Naive thymus-derived CD4-positive, alpha-beta T cell (primary cell): Measurements from ENCODE around the gene SLC46A1. TPM values are rescaled to one million over a fixed set of nuclear protein-coding genes. Genes with fewer than 3 reads are reported as not detected.

Source experiments
- ATAC-seq: fragments of 150-1000 bp; cut with Tn5 transposase; 2 replicates; pipeline ENCODE4 v1.10.0; 2021; ENCODE audit warnings: mild to moderate bottlenecking, moderate library complexity
- CTCF ChIA-PET: fragments of 350-600 bp; sonication (Branson Sonifier 250); formaldehyde crosslinking; loops from one replicate; lab custom pipeline; 2021; ENCODE audit warnings: antibody characterized with exemption; lab: Charles Lee
- POLR2A ChIA-PET: fragments of 350-600 bp; sonication (Branson Sonifier 250); formaldehyde crosslinking; loops from one replicate; lab custom pipeline; 2021; ENCODE audit warnings: antibody characterized with exemption, inconsistent platforms; lab: Charles Lee
- DNase-seq, 9 donors: peaks; one replicate each; pipeline versions ENCODE4 v3.0.0 to v3.0.0-alpha.2; 2020 to 2022; ENCODE audit warnings: mixed read lengths in 1 of 9
- H3K27ac ChIP-seq: one replicate; pipeline ENCODE4 v1.7.0; 2013; ENCODE audit warnings: mild to moderate bottlenecking, low read depth, low read length, moderate library complexity
- H3K27me3 ChIP-seq, 2 donors: one replicate each; pipeline ENCODE4 v1.7.0; 2013; ENCODE audit warnings: low read length in 2 of 2, mild to moderate bottlenecking in 2 of 2, moderate library complexity in 2 of 2; ENCODE audit not compliant: control insufficient read depth in 2 of 2, insufficient read depth in 2 of 2
- H3K36me3 ChIP-seq, 3 experiments: 1 replicate in 2 of 3; 2 replicates in 1 of 3; pipeline ENCODE4 v1.7.0; 2013; ENCODE audit warnings: low read length in 3 of 3, mild to moderate bottlenecking in 3 of 3, moderate library complexity in 1 of 3; ENCODE audit not compliant: insufficient read depth in 3 of 3, control insufficient read depth in 2 of 3
- H3K4me1 ChIP-seq, 2 donors: one replicate each; pipeline ENCODE4 v1.7.0; 2013; ENCODE audit warnings: low read length in 2 of 2, mild to moderate bottlenecking in 2 of 2, moderate library complexity in 1 of 2; ENCODE audit not compliant: control insufficient read depth in 2 of 2, insufficient read depth in 2 of 2
- H3K4me3 ChIP-seq: 2 replicates; pipeline ENCODE4 v1.7.0; 2013; ENCODE audit warnings: mild to moderate bottlenecking, low read length
- H3K9me3 ChIP-seq, 3 experiments: 1 replicate in 2 of 3; 2 replicates in 1 of 3; pipeline ENCODE4 v1.7.0; 2013; ENCODE audit warnings: low read length in 3 of 3; ENCODE audit not compliant: control insufficient read depth in 2 of 3
- H3K27ac Mint-ChIP-seq, 9 donors: one replicate each; pipeline ENCODE4 v1.8.0; 2020 to 2022; ENCODE audit warnings: mixed read lengths in 9 of 9, mild to moderate bottlenecking in 8 of 9, moderate library complexity in 5 of 9, inconsistent platforms in 2 of 9
- H3K27me3 Mint-ChIP-seq, 5 donors: one replicate each; pipeline ENCODE4 v1.8.0; 2021 to 2022; ENCODE audit warnings: mixed read lengths in 5 of 5, mild to moderate bottlenecking in 1 of 5
- H3K36me3 Mint-ChIP-seq, 5 donors: one replicate each; pipeline ENCODE4 v1.8.0; 2020 to 2022; ENCODE audit warnings: mixed read lengths in 5 of 5, mild to moderate bottlenecking in 3 of 5, inconsistent platforms in 1 of 5
- H3K4me1 Mint-ChIP-seq, 7 donors: one replicate each; pipeline ENCODE4 v1.8.0; 2020 to 2022; ENCODE audit warnings: mixed read lengths in 7 of 7, mild to moderate bottlenecking in 3 of 7, inconsistent platforms in 1 of 7
- H3K4me3 Mint-ChIP-seq, 10 donors: one replicate each; pipeline ENCODE4 v1.8.0; 2020 to 2022; ENCODE audit warnings: mild to moderate bottlenecking in 10 of 10, mixed read lengths in 10 of 10, moderate library complexity in 6 of 10, inconsistent platforms in 2 of 10
- H3K9me3 Mint-ChIP-seq, 11 donors: one replicate each; pipeline ENCODE4 v1.8.0; 2020 to 2022; ENCODE audit warnings: mixed read lengths in 11 of 11, mild to moderate bottlenecking in 4 of 11, inconsistent platforms in 1 of 11, moderate library complexity in 1 of 11
- intact Hi-C, 2 donors: fragments of 100-400 bp; cut with micrococcal nuclease; formaldehyde crosslinking; loops; one replicate each; pipeline ENCODE4 v1.15.1; 2023
- polyA plus RNA-seq, 2 donors: library from polyadenylated mRNA; unstranded; fragments of 300-500 nt; fragmentation: Illumina TruSeq; gene quantifications; one replicate each; pipeline ENCODE4 v1.2.3, GENCODE V29; 2021
- total RNA-seq, 6 experiments: library from RNA in 5 of 6; stranded (reverse) in 5 of 6; gene quantifications; 1 replicate in 5 of 6; 2 replicates in 1 of 6; pipeline ENCODE4 v1.2.3 and lab custom pipeline; 2021 to 2026

Gene SLC46A1
- total and polyA plus RNA-seq, 7 experiments from 2014 or later, result 1.8 to 5.1 (median 3.3) TPM

- no peak for ATAC-seq
- intact Hi-C loops, result no loop called here
- POLR2A ChIA-PET, result no interaction called here
- Mint-ChIP-seq H3K4me3 (no peak overlapping the region), H3K36me3 (peaks cover 0 to 9% (median 3%) of the 10 kb centered on the region in 5 donors), H3K9me3 (peaks cover 0 to 1% (median 0%) of the 10 kb centered on the region in 11 donors), H3K27me3 (no peaks in the 10 kb centered on the region), H3K4me1 (peaks cover 0 to 14% (median 7%) of the 10 kb centered on the region in 7 donors), H3K27ac (peak overlapping the region in 3 of 9 donors; percentile 10 to 59 (median 51))
- Histone ChIP-seq H3K9me3 (no peaks in the 10 kb centered on the region), H3K4me1 (no peaks in the 10 kb centered on the region), H3K4me3 (no peak overlapping the region), H3K36me3 (peaks cover 0 to 29% (median 0%) of the 10 kb centered on the region in 3 experiments), H3K27ac (no peak overlapping the region), H3K27me3 (no peaks in the 10 kb centered on the region)
- DNase-seq, result no peak
- CTCF ChIA-PET, result interaction anchor here (1.4 kb wide), 1 partner anchor 17 kb away, joined by 4 read pairs; no protein-coding TSS in a partner anchor
Measured at GRCh38 chr17:28399808-28400207, 6.2 kb downstream of the SLC46A1 start.

- peaks cover 0 to 1% (median 0%) of the 10 kb centered on the region in 11 donors for H3K9me3 Mint-ChIP-seq
- Histone ChIP-seq H3K36me3 (peaks cover 0 to 34% (median 0%) of the 10 kb centered on the region in 3 experiments), H3K27me3 (no peaks in the 10 kb centered on the region), H3K27ac (no peak overlapping the region), H3K4me1 (no peaks in the 10 kb centered on the region), H3K4me3 (no peak overlapping the region), H3K9me3 (no peaks in the 10 kb centered on the region)
- ChIA-PET CTCF (interaction anchor here (1.4 kb wide), 1 partner anchor 18 kb away, joined by 4 read pairs; no protein-coding TSS in a partner anchor), POLR2A (interaction anchor here (0.6 kb wide), 1 partner anchor 11 kb away, joined by 6 read pairs; no protein-coding TSS in a partner anchor)
- H3K27ac Mint-ChIP-seq, result peak overlapping the region in 4 of 9 donors; percentile 7 to 69 (median 40)
- peaks cover 0 to 9% (median 0%) of the 10 kb centered on the region in 7 donors for H3K4me1 Mint-ChIP-seq
- no peaks in the 10 kb centered on the region for H3K27me3 Mint-ChIP-seq
- H3K36me3 Mint-ChIP-seq, result peaks cover 5 to 19% (median 6%) of the 10 kb centered on the region in 5 donors
- intact Hi-C loops, result no loop called here
- DNase-seq, result no peak
- no peak overlapping the region for H3K4me3 Mint-ChIP-seq
- ATAC-seq, result no peak
Measured at GRCh38 chr17:28398280-28398981, 7.6 kb downstream of the SLC46A1 start.

GRCh38 chr17:28397687-28398279 is 8.2 kb downstream of the SLC46A1 start:
- Histone ChIP-seq H3K36me3 (peaks cover 0 to 39% (median 0%) of the 10 kb centered on the region in 3 experiments), H3K27me3 (no peaks in the 10 kb centered on the region), H3K9me3 (no peaks in the 10 kb centered on the region), H3K4me3 (no peak overlapping the region), H3K4me1 (no peaks in the 10 kb centered on the region), H3K27ac (no peak overlapping the region)
- no peak for ATAC-seq
- ChIA-PET CTCF (no interaction called here), POLR2A (interaction anchor here (0.6 kb wide), 2 partner anchors 10 to 474 kb away, joined by 3 to 6 read pairs; no protein-coding TSS in a partner anchor)
- no peak for DNase-seq
- H3K4me3 Mint-ChIP-seq, result no peak overlapping the region
- H3K36me3 Mint-ChIP-seq, result peaks cover 5 to 19% (median 6%) of the 10 kb centered on the region in 5 donors
- no peaks in the 10 kb centered on the region for H3K27me3 Mint-ChIP-seq
- intact Hi-C loops, result no loop called here
- H3K9me3 Mint-ChIP-seq, result peaks cover 0 to 1% (median 0%) of the 10 kb centered on the region in 11 donors
- H3K27ac Mint-ChIP-seq, result peak overlapping the region in 2 of 9 donors; percentile 52 to 61
- peaks cover 0 to 7% (median 0%) of the 10 kb centered on the region in 7 donors for H3K4me1 Mint-ChIP-seq

GRCh38 chr17:28397275-28397674 is 8.7 kb downstream of the SLC46A1 start:
- intact Hi-C loops, result no loop called here
- H3K9me3 Mint-ChIP-seq, result peaks cover 0 to 1% (median 0%) of the 10 kb centered on the region in 11 donors
- CTCF ChIA-PET, result no interaction called here

GRCh38 chr17:28396635-28397239 is 9.3 kb downstream of the SLC46A1 start:
- Mint-ChIP-seq H3K36me3 (peaks cover 5 to 19% (median 6%) of the 10 kb centered on the region in 5 donors), H3K9me3 (peaks cover 0 to 1% (median 0%) of the 10 kb centered on the region in 11 donors), H3K4me3 (no peak overlapping the region), H3K27me3 (no peaks in the 10 kb centered on the region), H3K27ac (no peak overlapping the region), H3K4me1 (peaks cover 0 to 2% (median 0%) of the 10 kb centered on the region in 7 donors)
- H3K36me3 ChIP-seq, result peaks cover 0 to 45% (median 0%) of the 10 kb centered on the region in 3 experiments
- POLR2A ChIA-PET, result interaction anchor here (0.6 kb wide), 1 partner anchor 475 kb away, joined by 3 read pairs; no protein-coding TSS in a partner anchor
- DNase-seq (no peak), ATAC-seq (no peak)
- no peaks in the 10 kb centered on the region for H3K27me3 ChIP-seq
- no peaks in the 10 kb centered on the region for H3K9me3 ChIP-seq
- no peaks in the 10 kb centered on the region for H3K4me1 ChIP-seq
- H3K4me3 ChIP-seq, result no peak overlapping the region
- CTCF ChIA-PET, result no interaction called here
- intact Hi-C loops, result no loop called here
- no peak overlapping the region for H3K27ac ChIP-seq

More at GRCh38 chr17:28397275-28397674, 8.7 kb downstream of the SLC46A1 start:
- no peak overlapping the region for H3K27ac Mint-ChIP-seq
- POLR2A ChIA-PET, result interaction anchor here (0.6 kb wide), 1 partner anchor 475 kb away, joined by 3 read pairs; no protein-coding TSS in a partner anchor
- ATAC-seq (no peak), DNase-seq (no peak)
- Histone ChIP-seq H3K36me3 (peaks cover 0 to 44% (median 0%) of the 10 kb centered on the region in 3 experiments), H3K27ac (no peak overlapping the region), H3K9me3 (no peaks in the 10 kb centered on the region), H3K4me3 (no peak overlapping the region), H3K4me1 (no peaks in the 10 kb centered on the region), H3K27me3 (no peaks in the 10 kb centered on the region)
- no peak overlapping the region for H3K4me3 Mint-ChIP-seq
- H3K27me3 Mint-ChIP-seq, result no peaks in the 10 kb centered on the region
- H3K4me1 Mint-ChIP-seq, result peaks cover 0 to 4% (median 0%) of the 10 kb centered on the region in 7 donors
- H3K36me3 Mint-ChIP-seq, result peaks cover 5 to 19% (median 6%) of the 10 kb centered on the region in 5 donors

- H3K4me3 ChIP-seq, result no peak overlapping the region
- Mint-ChIP-seq H3K27me3 (no peaks in the 10 kb centered on the region), H3K36me3 (peaks cover 9 to 24% (median 11%) of the 10 kb centered on the region in 5 donors), H3K9me3 (peaks cover 0 to 1% (median 0%) of the 10 kb centered on the region in 11 donors), H3K27ac (no peak overlapping the region), H3K4me1 (peaks cover 0 to 2% (median 0%) of the 10 kb centered on the region in 7 donors), H3K4me3 (no peak overlapping the region)
- ChIA-PET CTCF (interaction anchor here (1.4 kb wide), 1 partner anchor 21 kb away, joined by 4 read pairs; no protein-coding TSS in a partner anchor), POLR2A (no interaction called here)
- no peaks in the 10 kb centered on the region for H3K27me3 ChIP-seq
- no peaks in the 10 kb centered on the region for H3K9me3 ChIP-seq
- DNase-seq (no peak), ATAC-seq (no peak)
- no peak overlapping the region for H3K27ac ChIP-seq
- intact Hi-C loops, result no loop called here
- no peaks in the 10 kb centered on the region for H3K4me1 ChIP-seq
- H3K36me3 ChIP-seq, result peaks cover 0 to 52% (median 2%) of the 10 kb centered on the region in 3 experiments
Measured at GRCh38 chr17:28395968-28396367, 10.0 kb downstream of the SLC46A1 start.
